A673 (cell line): ENCODE measurements around the gene NEMP2.

ENCODE experiments used
- EZH2 ChIP-seq: fragments of 200-600 bp; sonication (generic); IDR thresholded peaks from 2 replicates; pipeline ENCODE4 v1.6.1; 2017; ENCODE audit warnings: borderline replicate concordance, low read depth, mild to moderate bottlenecking, mixed read lengths, antibody characterized with exemption, low read length; ENCODE audit not compliant: poor library complexity, severe bottlenecking
- TF ChIP-seq, protein P1 (sequence below): fragments of 300-800, 200-600 bp; sonication (generic); conservative IDR thresholded peaks from 2 replicates; pipeline ENCODE4 v1.5.1; 2017; ENCODE audit warnings: low read depth, mild to moderate bottlenecking, antibody characterized with exemption, low read length, moderate library complexity, mixed read lengths

DNA sequence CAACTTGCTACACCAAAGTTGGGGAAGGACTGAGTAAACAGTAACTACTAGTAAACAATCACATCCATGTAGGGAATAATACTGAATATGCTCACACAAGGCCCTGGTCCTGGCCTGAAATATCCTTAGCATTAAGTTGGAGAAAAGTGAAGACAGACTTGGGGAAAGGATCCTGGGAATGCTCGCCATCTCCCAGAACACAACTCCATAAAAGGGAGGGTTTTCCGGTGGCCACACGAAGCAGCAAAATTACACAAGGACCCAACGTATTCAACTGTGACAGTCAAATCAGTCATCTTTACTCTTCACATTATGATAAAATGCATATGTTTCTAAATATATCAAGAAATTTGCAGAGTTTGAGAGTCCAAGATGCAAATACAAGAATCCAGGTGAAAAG, 7.3 kb downstream of the NEMP2 start:
- TF ChIP-seq, protein P1, sequence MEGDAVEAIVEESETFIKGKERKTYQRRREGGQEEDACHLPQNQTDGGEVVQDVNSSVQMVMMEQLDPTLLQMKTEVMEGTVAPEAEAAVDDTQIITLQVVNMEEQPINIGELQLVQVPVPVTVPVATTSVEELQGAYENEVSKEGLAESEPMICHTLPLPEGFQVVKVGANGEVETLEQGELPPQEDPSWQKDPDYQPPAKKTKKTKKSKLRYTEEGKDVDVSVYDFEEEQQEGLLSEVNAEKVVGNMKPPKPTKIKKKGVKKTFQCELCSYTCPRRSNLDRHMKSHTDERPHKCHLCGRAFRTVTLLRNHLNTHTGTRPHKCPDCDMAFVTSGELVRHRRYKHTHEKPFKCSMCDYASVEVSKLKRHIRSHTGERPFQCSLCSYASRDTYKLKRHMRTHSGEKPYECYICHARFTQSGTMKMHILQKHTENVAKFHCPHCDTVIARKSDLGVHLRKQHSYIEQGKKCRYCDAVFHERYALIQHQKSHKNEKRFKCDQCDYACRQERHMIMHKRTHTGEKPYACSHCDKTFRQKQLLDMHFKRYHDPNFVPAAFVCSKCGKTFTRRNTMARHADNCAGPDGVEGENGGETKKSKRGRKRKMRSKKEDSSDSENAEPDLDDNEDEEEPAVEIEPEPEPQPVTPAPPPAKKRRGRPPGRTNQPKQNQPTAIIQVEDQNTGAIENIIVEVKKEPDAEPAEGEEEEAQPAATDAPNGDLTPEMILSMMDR: no peak
- TF ChIP-seq EZH2: no peak
